Superior temporal gyrus (tissue), 1 donor: ENCODE data around the gene SIKE1.
A peak's percentile ranks its signal among the peaks of the same experiment; 100 is the strongest.
"Not testable (repeated sequence)": the region's sequence is repeated elsewhere in the genome, so short reads cannot be mapped to it uniquely, and the experiment has no call there.

Experiments used
- DNase-seq: peaks from one replicate; pipeline ENCODE4 v3.0.0-alpha.2; 2016; ENCODE audit errors: extremely low spot score

Gene SIKE1

GRCh38 chr1:114780344-114781226 is at the start of gene SIKE1:
TSS of gene SIKE1 (minus strand) at chr1:114780685. CDS start at chr1:114780607, 78 bp downstream.
- peak; percentile 96 for DNase-seq

- DNase-seq = not testable (repeated sequence)
These were observed 49.6 kb upstream of the SIKE1 start for GRCh38 chr1:114830075-114830474.

DNA sequence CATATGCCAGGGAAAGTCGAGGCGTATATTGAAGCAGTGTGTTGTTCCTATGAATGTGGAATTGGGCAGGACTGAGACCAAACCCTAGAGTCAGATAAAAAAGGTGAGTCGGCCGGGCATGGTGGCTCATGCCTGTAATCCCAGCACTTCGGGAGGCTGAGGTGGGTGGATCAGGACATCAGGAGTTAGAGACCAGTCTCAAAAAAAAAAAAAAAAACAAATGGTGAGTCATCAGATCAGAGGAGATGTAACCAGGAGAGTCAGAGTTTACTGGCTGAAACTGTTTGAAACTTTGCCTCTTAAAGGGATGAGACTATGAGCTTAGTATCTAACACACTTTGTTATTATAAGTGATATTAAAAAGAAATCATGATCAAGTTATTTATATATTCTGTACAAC is 47.8 kb upstream of the SIKE1 start:
- no peak for DNase-seq

DNA sequence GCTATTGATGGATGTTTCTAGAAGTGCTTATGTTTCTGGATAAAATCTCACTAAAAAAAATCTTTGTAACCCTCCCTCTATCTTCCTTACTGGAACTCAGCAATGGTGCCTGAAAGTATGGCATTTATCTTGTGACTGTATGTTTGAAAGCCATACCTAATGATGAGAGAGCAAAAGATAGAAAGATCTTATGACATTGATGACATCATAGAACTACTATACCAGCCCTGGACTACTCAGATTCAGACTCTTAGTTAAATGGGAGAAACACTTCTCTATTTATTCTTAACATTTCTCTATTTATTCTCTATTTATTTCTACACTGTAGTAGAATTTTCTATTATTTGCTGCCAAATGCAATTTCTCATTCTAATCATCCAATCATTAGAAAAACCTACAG is 41.5 kb upstream of the SIKE1 start:
- DNase-seq = no peak

DNA sequence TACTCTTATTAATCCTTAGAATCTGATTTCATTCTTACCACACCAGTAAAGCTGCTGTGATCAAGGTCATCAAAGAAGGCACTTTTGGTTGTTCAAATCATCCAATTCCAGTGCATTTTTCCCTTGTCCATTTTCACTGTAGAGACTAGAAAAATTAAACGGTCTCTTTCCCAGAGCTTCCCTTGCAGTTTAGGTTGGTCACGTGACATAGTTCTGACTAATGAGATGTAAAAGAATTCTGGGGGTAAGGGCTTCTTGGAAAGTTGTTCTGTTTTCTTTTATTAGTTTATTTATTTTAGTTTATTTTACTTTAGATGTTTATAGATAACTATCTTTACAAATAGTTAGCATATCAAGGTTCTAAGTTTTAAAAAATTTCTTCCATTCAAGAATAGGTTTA is 39.9 kb upstream of the SIKE1 start:
- DNase-seq = no peak

DNA sequence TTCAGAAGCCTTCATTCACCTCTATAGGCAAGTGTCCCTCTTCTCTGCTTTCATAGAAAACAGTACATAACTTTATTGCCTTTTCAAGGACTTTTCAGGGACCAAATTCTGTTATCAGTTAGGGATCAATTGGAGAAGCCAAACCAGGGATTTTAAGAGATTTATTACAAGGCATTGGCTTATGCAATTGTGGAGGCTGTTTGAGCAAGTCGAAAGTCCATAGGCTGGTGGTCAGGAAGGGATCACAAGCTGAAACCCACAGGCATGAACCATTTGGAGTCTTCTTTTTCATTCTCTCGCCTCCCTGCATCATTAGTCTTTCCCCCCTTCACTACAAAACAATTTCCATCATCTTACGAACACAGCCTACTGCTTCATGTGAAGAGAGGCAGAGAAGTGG is 39.4 kb upstream of the SIKE1 start:
- DNase-seq = no peak

- DNase-seq = not testable (repeated sequence)
These were observed 24.0 kb upstream of the SIKE1 start for GRCh38 chr1:114804449-114804848.

GRCh38 chr1:114803001-114803400 is 22.5 kb upstream of the SIKE1 start:
- no peak for DNase-seq

DNA sequence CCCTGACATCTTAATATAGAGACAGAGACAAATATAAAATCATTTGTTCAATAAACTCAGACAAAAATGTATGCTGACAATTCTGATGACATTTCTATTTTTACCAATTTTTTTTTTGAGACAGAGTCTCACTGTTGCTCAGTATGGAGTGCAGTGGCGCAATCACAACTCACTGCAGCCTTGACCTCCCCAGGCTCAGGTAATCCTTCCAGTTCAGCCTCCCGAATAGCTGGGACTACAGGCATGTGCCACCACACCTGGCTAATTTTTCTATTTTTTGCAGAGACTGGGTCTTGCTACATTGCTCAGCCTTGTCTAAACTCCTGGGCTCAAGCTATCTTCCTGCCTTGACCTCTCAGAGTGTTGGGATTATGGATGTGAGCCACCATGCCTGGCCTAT is 13.6 kb upstream of the SIKE1 start:
- DNase-seq = no peak

DNA sequence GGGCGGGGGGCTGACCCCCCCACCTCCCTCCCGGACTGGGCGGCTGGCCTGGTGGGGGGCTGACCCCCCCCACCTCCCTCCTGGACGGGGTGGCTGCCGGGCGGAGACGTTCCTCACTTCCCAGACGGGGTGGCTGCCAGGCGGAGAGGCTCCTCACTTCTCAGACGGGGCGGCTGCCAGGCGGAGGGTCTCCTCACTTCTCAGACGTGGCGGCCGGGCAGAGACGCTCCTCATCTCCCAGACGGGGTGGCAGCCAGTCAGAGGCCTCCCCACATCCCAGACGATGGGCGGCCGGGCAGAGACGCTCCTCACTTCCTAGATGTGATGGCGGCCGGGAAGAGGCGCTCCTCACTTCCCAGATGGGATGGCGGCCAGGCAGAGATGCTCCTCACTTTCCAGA is 10.1 kb upstream of the SIKE1 start:
- not testable (repeated sequence) for DNase-seq

GRCh38 chr1:114786440-114786839 is 6.0 kb upstream of the SIKE1 start:
- DNase-seq = not testable (repeated sequence)

DNA sequence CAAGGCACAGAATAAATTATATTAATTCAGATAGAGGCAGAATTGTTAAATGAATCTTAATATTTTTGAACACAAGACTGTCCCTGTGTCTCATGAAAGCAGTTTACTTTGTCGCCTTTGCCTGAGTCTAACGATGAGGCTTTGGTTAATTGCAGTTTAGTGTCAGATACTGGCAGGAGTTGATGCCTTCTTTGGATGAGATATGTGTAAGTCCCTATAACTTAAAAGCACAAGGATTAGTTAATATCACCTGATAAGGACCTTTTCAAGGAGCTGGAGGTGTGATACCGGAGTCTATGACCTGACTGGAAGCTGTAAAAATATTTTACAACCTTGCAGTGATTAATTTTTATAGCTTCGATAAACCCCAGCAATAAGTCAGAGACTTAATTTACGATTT is 2.0 kb upstream of the SIKE1 start:
- no peak for DNase-seq

GRCh38 chr1:114779722-114780121 is 763 bp downstream of the SIKE1 start:
- DNase-seq = no peak

DNA sequence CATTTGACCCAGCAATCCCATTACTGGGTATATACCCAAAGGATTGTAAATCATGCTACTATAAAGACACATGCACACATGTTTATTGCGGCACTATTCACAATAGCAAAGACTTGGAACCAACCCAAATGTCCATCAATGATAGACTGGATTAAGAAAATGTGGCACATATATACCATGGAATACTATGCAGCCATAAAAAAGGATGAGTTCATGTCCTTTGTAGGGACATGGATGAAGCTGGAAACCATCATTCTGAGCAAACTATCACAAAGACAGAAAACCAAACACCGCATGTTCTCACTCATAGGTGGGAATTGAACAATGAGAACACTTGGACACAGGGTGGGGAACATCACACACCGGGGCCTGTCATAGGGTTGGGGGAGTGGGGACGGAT is 3.8 kb downstream of the SIKE1 start:
- DNase-seq = not testable (repeated sequence)

DNA sequence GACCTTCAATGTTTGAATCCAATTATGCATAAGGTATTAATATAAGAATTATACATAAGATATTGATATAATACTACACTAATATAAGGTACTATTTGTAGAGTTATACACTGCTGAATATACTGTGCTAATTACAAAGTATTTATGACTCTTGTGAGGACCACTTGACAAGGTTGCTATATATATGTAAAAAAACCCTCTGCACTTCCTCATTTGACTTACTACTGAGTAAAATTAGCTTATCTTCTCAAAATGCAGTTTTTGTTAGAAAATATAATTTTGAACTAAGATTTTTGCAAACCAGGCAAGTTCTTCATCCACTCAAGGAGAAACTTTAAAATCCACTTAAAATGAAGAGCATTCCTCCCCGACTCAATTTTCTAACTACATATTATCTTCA is 8.5 kb downstream of the SIKE1 start:
- DNase-seq = no peak

- no peak for DNase-seq
These were observed 9.5 kb downstream of the SIKE1 start for GRCh38 chr1:114770989-114771388.

GRCh38 chr1:114764689-114765088 is 15.8 kb downstream of the SIKE1 start:
- DNase-seq = no peak

DNA sequence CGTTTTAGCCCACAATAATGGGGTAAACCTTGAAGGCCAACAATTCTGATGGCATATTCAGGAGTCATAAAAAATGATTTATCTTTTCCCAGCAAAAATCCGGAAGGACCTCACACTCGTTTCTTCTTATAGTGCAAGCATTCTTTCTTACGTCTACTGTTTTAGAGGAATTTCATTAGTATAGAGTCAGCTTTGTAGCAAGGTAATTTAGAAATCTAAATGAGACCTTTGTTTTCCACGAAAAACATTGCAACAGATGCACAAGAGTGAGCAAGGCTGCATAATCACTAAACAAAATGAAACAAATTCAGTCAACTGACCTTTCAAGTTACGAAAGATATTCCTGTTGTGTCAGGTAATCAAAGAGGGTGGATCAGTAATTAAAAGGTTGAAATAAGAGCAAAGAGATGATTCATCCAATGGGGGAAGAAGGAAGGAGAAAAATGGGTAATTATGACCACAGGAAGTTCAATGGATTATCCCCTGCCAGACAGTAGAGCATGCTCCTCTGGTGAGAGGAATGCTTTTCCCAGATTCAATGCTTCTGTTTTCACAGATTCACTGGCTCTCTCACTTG is 22.1 kb downstream of the SIKE1 start:
- DNase-seq = no peak

GRCh38 chr1:114757455-114758255 is 22.8 kb downstream of the SIKE1 start, which contains the start of gene CSDE1:
TSS of gene CSDE1 (minus strand) at chr1:114757984. CDS start at chr1:114739890, 18,094 bp downstream.
- peak; percentile 99 for DNase-seq

DNA sequence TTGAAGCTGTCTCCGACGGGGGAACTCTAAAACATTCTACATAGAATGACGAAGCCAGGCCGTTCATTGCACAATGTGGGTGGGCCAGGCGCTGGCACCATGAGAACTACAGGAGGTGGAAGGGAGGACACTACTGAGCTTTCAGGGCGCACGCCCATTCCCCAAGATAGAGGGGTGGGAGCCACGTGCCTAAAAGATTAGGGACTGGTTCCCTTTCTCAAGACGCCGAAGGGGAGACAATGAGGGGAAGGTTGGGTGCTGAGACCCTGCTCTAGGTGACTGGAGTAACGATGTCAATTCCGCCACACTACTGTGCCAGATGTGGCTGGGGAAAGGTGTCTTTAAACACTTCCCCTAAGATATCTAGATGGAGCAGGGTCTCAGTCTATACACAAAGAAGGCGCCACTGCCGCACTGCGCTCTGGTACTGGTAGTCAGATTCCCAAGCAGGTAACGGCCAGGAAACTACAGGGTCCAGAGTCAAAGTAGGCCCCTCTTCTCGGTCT is 23.5 kb downstream of the SIKE1 start:
- no peak for DNase-seq

- DNase-seq = no peak
These were observed 24.2 kb downstream of the SIKE1 start for GRCh38 chr1:114756009-114756892.
